ENCODE data around the gene HDLBP.

DNA sequence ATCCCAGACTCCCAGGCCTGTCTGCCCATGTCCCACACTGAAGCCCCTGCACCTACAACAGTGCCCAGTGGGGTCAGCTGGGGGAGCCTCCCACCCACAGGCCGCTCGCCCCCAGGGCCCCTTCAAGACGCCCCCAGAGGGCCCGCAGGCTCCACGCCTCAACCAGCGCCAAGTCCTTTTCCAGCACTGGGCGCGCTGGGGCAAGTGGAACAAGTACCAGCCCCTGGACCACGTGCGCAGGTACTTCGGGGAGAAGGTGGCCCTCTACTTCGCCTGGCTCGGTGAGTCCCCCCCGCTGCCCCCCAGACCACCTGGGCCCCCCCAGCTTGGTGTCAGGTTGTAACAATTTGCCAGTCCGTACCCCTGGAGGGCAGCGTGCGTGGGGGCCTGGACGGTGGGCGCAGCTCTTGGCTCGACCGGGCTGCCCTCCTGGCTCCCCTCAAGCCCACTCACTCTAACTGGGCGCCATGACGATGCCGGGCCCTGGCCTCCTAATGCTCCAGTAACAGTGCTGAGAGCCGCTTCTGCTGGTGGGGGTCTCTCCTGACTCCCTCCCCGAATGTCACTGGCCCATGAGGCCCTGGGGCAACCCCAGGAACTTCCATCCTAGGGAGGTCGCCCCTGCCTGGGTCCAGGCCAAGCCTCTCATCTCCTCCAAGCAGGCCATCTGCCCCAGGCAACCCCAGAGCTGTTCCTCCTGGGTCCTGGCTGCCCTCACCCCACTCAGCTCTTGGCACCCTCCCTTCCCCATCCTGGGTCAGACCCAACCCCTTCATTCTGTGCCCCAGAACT lies 112.1 kb downstream of the HDLBP start:
- TF ChIP-seq, protein P1, sequence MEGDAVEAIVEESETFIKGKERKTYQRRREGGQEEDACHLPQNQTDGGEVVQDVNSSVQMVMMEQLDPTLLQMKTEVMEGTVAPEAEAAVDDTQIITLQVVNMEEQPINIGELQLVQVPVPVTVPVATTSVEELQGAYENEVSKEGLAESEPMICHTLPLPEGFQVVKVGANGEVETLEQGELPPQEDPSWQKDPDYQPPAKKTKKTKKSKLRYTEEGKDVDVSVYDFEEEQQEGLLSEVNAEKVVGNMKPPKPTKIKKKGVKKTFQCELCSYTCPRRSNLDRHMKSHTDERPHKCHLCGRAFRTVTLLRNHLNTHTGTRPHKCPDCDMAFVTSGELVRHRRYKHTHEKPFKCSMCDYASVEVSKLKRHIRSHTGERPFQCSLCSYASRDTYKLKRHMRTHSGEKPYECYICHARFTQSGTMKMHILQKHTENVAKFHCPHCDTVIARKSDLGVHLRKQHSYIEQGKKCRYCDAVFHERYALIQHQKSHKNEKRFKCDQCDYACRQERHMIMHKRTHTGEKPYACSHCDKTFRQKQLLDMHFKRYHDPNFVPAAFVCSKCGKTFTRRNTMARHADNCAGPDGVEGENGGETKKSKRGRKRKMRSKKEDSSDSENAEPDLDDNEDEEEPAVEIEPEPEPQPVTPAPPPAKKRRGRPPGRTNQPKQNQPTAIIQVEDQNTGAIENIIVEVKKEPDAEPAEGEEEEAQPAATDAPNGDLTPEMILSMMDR (IDR thresholded peaks at IDR 0.05 in 8 of 11, conservative IDR thresholded peaks at IDR 0.05 in 3 of 11): no peak
- no peak for TF ChIP-seq POLR2AphosphoS5 (IDR thresholded peaks at IDR 0.05)
- no peak for TF ChIP-seq POLR2A (IDR thresholded peaks at IDR 0.05)

Measured in spleen (tissue), 7 donors.